ENCODE measurements around the gene THSD1. TPM values are rescaled to one million over a fixed set of nuclear protein-coding genes. Genes with fewer than 3 reads are reported as not detected.
"Not testable (repeated sequence)": the region's sequence is repeated elsewhere in the genome, so short reads cannot be mapped to it uniquely, and the experiment has no call there.

Gene THSD1
- total RNA-seq, 2 experiments from 2014 or later: 0.07 TPM; not detected in 1

DNA sequence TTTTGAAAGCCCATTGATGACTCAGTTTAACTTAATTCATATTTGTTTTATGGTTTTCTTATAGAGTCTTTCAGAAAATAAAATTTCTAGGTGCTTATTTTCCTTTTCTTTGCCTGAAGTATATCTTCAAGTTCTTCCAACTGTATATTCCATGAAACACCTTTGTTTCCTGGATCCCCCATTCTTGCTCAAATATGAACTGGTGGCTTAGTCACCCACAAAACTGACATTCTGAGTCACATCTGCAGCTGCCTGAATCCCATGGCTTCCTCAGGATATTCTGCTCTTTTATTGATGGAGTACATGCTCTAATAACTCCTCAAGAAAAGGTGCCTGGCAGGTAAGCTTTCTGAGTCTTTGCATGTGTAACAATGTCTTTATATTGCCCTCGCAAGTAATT lies 32.7 kb downstream of the THSD1 start:
- DNase-seq; CTCF ChIA-PET; H3K27me3 Mint-ChIP-seq (ENCODE audit: low read depth); H3K4me3 Mint-ChIP-seq; H3K27ac Mint-ChIP-seq; intact Hi-C loops (cut with micrococcal nuclease); H3K36me3 Mint-ChIP-seq (ENCODE audit: low read depth); H3K4me1 Mint-ChIP-seq (ENCODE audit: low read depth); H3K9me3 Mint-ChIP-seq: not testable (repeated sequence)

DNA sequence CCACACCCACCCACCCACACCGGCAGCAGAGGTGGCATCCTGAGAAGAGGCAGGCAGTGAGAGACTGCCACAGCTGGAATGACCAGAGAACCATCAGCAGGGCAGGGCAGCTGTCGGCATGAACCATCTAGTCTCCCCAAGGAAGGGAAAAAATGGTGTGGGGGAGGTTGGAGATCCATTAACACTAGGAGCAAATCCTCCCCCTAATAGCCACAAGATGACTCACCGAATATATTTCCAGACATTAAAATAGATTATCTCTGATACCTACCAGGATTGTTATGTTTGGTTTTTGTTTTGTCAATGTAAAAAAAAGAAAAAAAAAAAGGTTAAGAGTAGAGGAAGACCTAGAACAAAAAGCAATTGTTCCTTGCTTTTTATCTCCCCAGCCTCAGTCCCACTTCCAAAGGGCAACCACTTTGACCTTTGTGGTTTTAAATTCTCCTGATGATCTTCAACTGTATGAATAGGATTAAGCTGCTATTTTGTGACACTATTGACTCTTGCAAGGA lies 34.2 kb downstream of the THSD1 start:
- no peak overlapping the region for H3K4me3 Mint-ChIP-seq
- no peak for DNase-seq
- no peaks in the 10 kb centered on the region for H3K9me3 Mint-ChIP-seq
- CTCF ChIA-PET: no interaction called here
- intact Hi-C loops (cut with micrococcal nuclease): no loop called here
- H3K27ac Mint-ChIP-seq: no peak overlapping the region
- no peaks in the 10 kb centered on the region for H3K36me3 Mint-ChIP-seq (ENCODE audit: low read depth)
- no peaks in the 10 kb centered on the region for H3K27me3 Mint-ChIP-seq (ENCODE audit: low read depth)
- no peaks in the 10 kb centered on the region for H3K4me1 Mint-ChIP-seq (ENCODE audit: low read depth)

- CTCF ChIA-PET: no interaction called here
- no peaks in the 10 kb centered on the region for H3K36me3 Mint-ChIP-seq (ENCODE audit: low read depth)
- intact Hi-C loops (cut with micrococcal nuclease): no loop called here
- peaks cover 3% of the 10 kb centered on the region for H3K27me3 Mint-ChIP-seq (ENCODE audit: low read depth)
- no peak for DNase-seq
- H3K4me1 Mint-ChIP-seq (ENCODE audit: low read depth): no peaks in the 10 kb centered on the region
- no peak overlapping the region for H3K4me3 Mint-ChIP-seq
- H3K27ac Mint-ChIP-seq: no peak overlapping the region
- H3K9me3 Mint-ChIP-seq: no peaks in the 10 kb centered on the region
Measured at GRCh38 chr13:52366291-52366690, 39.7 kb downstream of the THSD1 start.

GRCh38 chr13:52362169-52362887 lies 43.6 kb downstream of the THSD1 start:
- H3K36me3 Mint-ChIP-seq (ENCODE audit: low read depth); CTCF ChIA-PET; H3K27me3 Mint-ChIP-seq (ENCODE audit: low read depth); H3K27ac Mint-ChIP-seq; intact Hi-C loops (cut with micrococcal nuclease); DNase-seq; H3K4me1 Mint-ChIP-seq (ENCODE audit: low read depth); H3K9me3 Mint-ChIP-seq; H3K4me3 Mint-ChIP-seq: not testable (repeated sequence)

GRCh38 chr13:52361225-52361624 lies 44.7 kb downstream of the THSD1 start:
- Mint-ChIP-seq H3K27me3 (ENCODE audit: low read depth) (peaks cover 3% of the 10 kb centered on the region), H3K36me3 (ENCODE audit: low read depth) (no peaks in the 10 kb centered on the region), H3K27ac (no peak overlapping the region), H3K4me3 (no peak overlapping the region), H3K9me3 (no peaks in the 10 kb centered on the region), H3K4me1 (ENCODE audit: low read depth) (no peaks in the 10 kb centered on the region)
- CTCF ChIA-PET: no interaction called here
- intact Hi-C loops (cut with micrococcal nuclease): no loop called here
- no peak for DNase-seq

DNA sequence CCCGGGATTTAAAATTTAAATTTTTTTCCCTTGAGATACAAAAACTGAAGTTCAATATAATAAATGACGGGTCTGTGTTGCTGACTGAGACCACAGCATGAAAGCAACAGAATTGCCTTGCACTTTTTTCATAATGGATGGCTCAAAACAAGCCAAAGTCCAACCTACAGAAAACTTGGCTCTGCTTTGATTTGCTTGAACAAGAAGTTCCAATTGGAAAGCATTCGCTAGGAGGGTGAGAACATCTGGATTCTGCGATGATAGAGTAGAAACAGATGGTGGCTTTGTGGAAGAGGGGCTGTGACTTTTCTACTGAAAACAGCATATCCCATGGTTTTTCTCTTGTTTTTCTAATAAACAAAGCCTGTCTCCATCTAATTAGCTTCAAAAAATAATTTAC lies 46.4 kb downstream of the THSD1 start:
- intact Hi-C loops (cut with micrococcal nuclease): no loop called here
- Mint-ChIP-seq H3K9me3 (no peaks in the 10 kb centered on the region), H3K4me1 (ENCODE audit: low read depth) (no peaks in the 10 kb centered on the region), H3K4me3 (no peak overlapping the region), H3K36me3 (ENCODE audit: low read depth) (no peaks in the 10 kb centered on the region), H3K27me3 (ENCODE audit: low read depth) (peaks cover 10% of the 10 kb centered on the region), H3K27ac (no peak overlapping the region)
- no peak for DNase-seq
- CTCF ChIA-PET: interaction anchor here (1.9 kb wide), 1 partner anchor 92 kb away, joined by 6 read pairs; no protein-coding TSS in a partner anchor

DNA sequence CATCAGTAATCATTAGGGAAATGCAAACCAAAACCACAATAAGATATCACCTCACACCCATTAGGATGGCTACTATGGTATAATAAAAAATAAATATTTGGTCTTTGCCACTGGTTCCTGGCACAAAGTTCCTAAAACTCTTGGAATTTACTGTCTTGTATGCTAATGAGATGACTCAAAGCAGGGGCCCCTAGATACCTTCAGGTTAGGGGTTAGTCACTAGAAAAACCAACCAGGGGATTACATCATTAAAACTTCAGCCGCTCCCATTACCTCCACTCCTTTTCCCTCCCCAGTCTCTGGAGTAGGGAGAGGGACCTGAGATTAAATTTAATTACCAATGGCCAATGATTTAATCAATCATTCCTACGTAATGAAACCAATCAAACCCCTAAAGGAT lies 49.6 kb downstream of the THSD1 start:
- Mint-ChIP-seq H3K4me1 (ENCODE audit: low read depth) (no peaks in the 10 kb centered on the region), H3K9me3 (no peaks in the 10 kb centered on the region), H3K27ac (no peak overlapping the region), H3K4me3 (no peak overlapping the region), H3K27me3 (ENCODE audit: low read depth) (peaks cover 10% of the 10 kb centered on the region), H3K36me3 (ENCODE audit: low read depth) (no peaks in the 10 kb centered on the region)
- intact Hi-C loops (cut with micrococcal nuclease): no loop called here
- CTCF ChIA-PET: no interaction called here
- DNase-seq: no peak

DNA sequence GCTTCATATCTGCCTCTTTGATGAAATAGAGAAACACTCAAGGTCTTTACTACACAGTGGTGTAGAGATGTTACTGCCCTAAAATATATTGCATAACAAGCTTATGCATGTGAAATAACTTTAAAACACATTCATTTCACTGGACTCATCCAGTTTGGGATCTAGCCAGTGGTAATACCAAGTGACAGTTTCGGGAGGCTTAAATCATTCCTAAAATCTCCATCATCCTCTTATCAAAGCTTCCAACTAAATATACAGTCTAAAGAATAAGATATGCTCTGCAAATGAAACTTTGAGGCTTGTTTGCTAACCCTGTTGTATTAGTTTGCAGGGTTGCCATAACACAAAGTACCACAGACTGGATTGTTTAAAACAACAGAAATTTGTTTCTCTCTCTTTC lies 52.8 kb downstream of the THSD1 start:
- no peak overlapping the region for H3K4me3 Mint-ChIP-seq
- CTCF ChIA-PET: interaction anchor here (0.7 kb wide), 1 partner anchor 98 kb away, joined by 5 read pairs; the partner anchor contains the start of gene VPS36
- intact Hi-C loops (cut with micrococcal nuclease): no loop called here
- no peak for DNase-seq
- H3K36me3 Mint-ChIP-seq (ENCODE audit: low read depth): no peaks in the 10 kb centered on the region
- H3K9me3 Mint-ChIP-seq: no peaks in the 10 kb centered on the region
- H3K27ac Mint-ChIP-seq: no peak overlapping the region
- H3K27me3 Mint-ChIP-seq (ENCODE audit: low read depth): peaks cover 12% of the 10 kb centered on the region
- H3K4me1 Mint-ChIP-seq (ENCODE audit: low read depth): no peaks in the 10 kb centered on the region

DNA sequence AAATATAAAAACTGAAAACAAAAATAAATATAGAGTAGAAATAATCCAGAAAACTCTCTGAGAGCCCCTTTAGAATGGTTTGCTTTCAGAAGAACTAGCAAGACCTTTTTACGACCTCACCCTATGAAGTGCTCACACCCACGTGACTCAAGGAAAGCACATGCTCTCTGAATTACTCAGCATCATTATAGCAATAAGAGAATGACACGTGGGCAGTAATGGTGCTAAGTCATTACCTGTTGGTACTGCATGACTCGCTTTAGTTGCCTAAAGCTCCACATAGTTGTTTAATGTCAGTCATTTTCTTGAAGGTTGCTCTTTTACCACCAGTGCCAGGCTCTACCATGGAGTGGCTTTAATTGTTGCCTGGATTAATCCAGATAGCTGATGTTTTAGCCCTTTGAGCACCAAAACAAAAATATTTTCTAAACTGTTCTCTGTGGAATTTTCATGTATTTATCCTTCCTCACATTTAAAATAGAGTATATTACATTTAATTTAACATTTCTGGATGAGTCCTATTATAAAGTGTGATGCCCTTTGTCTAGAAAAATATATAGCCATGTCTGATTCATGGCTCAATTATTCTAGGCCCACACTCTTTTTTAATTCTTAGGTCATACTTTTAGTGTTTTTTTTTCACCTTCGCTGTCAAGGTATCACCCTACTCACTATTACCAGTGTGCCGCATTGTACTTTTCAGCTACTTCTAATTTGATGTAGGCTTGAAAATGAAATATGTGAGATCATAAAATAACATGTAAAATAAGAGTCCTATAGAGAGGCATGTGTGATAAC lies 56.8 kb downstream of the THSD1 start:
- Mint-ChIP-seq H3K36me3 (ENCODE audit: low read depth) (no peaks in the 10 kb centered on the region), H3K4me3 (no peak overlapping the region), H3K4me1 (ENCODE audit: low read depth) (no peaks in the 10 kb centered on the region), H3K27me3 (ENCODE audit: low read depth) (peaks cover 7% of the 10 kb centered on the region), H3K9me3 (no peaks in the 10 kb centered on the region), H3K27ac (no peak overlapping the region)
- intact Hi-C loops (cut with micrococcal nuclease): no loop called here
- peak; percentile 48 for DNase-seq
- CTCF ChIA-PET: no interaction called here

GRCh38 chr13:52348071-52348470 lies 57.9 kb downstream of the THSD1 start:
- H3K4me1 Mint-ChIP-seq (ENCODE audit: low read depth): no peaks in the 10 kb centered on the region
- intact Hi-C loops (cut with micrococcal nuclease): no loop called here
- H3K9me3 Mint-ChIP-seq: no peaks in the 10 kb centered on the region
- CTCF ChIA-PET: interaction anchor here (1.5 kb wide), 1 partner anchor 103 kb away, joined by 7 read pairs; the partner anchor contains the start of gene VPS36
- H3K36me3 Mint-ChIP-seq (ENCODE audit: low read depth): no peaks in the 10 kb centered on the region
- DNase-seq: no peak
- H3K27ac Mint-ChIP-seq: no peak overlapping the region
- no peak overlapping the region for H3K4me3 Mint-ChIP-seq
- H3K27me3 Mint-ChIP-seq (ENCODE audit: low read depth): peaks cover 7% of the 10 kb centered on the region

GRCh38 chr13:52345631-52346251 lies 60.2 kb downstream of the THSD1 start:
- Mint-ChIP-seq H3K4me1 (ENCODE audit: low read depth) (no peaks in the 10 kb centered on the region), H3K27me3 (ENCODE audit: low read depth) (peaks cover 2% of the 10 kb centered on the region), H3K27ac (no peak overlapping the region), H3K9me3 (no peaks in the 10 kb centered on the region), H3K4me3 (no peak overlapping the region), H3K36me3 (ENCODE audit: low read depth) (no peaks in the 10 kb centered on the region)
- DNase-seq: no peak
- CTCF ChIA-PET: interaction anchor here (0.8 kb wide), 1 partner anchor 105 kb away, joined by 3 read pairs; no protein-coding TSS in a partner anchor
- intact Hi-C loops (cut with micrococcal nuclease): no loop called here

DNA sequence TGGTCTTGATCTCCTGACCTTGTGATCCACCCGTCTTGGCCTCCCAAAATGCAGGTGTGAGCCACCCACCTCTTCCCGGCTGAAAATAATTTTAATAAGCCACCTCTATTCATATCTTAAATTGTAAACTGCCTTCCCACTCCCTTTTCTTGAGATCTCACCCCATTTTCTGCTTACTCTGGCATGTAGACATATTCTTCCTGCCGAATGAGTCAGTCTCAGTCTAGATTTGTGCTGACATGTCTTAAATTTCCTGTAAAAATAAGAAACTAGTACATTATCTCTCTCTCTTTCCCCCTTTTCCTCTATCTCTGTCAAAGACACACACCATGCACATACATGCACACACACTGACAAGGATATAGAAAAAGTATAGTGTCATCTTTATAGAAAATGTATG lies 60.9 kb downstream of the THSD1 start:
- Mint-ChIP-seq H3K4me3 (no peak overlapping the region), H3K27me3 (ENCODE audit: low read depth) (peaks cover 2% of the 10 kb centered on the region), H3K4me1 (ENCODE audit: low read depth) (no peaks in the 10 kb centered on the region), H3K27ac (no peak overlapping the region), H3K36me3 (ENCODE audit: low read depth) (no peaks in the 10 kb centered on the region), H3K9me3 (no peaks in the 10 kb centered on the region)
- DNase-seq: no peak
- CTCF ChIA-PET: no interaction called here
- intact Hi-C loops (cut with micrococcal nuclease): no loop called here
